SK-N-SH (cell line): ENCODE data around the gene CHST12. TPM values are rescaled to one million over a fixed set of nuclear protein-coding genes. Genes with fewer than 3 reads are reported as not detected.

Experiments
- CTCF ChIA-PET: fragments of 300-600, 350-600 bp; formaldehyde crosslinking; extraction: SDS; loops from one replicate; lab custom pipeline; 2021; lab: Yijun Ruan, JAX
- POLR2A ChIA-PET: fragments of 350-600 bp; sonication (Branson Sonifier 250); formaldehyde crosslinking; extraction: SDS; loops from one replicate; lab custom pipeline; 2020; ENCODE audit warnings: antibody characterized with exemption, inconsistent platforms; lab: Yijun Ruan, JAX
- DNase-seq: peaks from one replicate; pipeline ENCODE4 v3.0.0; 2012
- H2AFZ ChIP-seq: fragments of 200-600 bp; sonication (generic); 2 replicates; pipeline ENCODE4 v1.8.1; 2016; ENCODE audit warnings: antibody characterized with exemption, mild to moderate bottlenecking, low read depth
- H3F3A ChIP-seq: fragments of 200-600 bp; sonication (generic); replicated peaks from 2 replicates; pipeline ENCODE3; 2016; ENCODE audit warnings: antibody characterized with exemption, mild to moderate bottlenecking; ENCODE audit not compliant: insufficient read depth
- H3K27ac ChIP-seq, 2 experiments: fragments of 200-500 bp in 1 of 2; fragments of 200-600 bp in 1 of 2; sonication (Bioruptor generic) in 1 of 2; sonication (generic), shearing (Covaris generic) in 1 of 2; 2 replicates each; pipeline versions ENCODE4 v1.5.1 to v1.6.1; 2014 to 2016; ENCODE audit warnings: low read depth in 2 of 2, inconsistent platforms in 1 of 2, low read length in 1 of 2, mild to moderate bottlenecking in 1 of 2, mixed read lengths in 1 of 2
- H3K27me3 ChIP-seq: fragments of 200-600 bp; sonication (generic), shearing (Covaris generic); 2 replicates; pipeline ENCODE4 v1.6.1; 2016; ENCODE audit warnings: mixed run types; ENCODE audit not compliant: insufficient read depth
- H3K36me3 ChIP-seq, 2 experiments: fragments of 200-500 bp in 1 of 2; fragments of 200-600 bp in 1 of 2; sonication (Bioruptor generic) in 1 of 2; sonication (generic) in 1 of 2; replicated peaks in 1 of 2; 2 replicates each; pipeline versions ENCODE3 to v1.5.1; 2014 to 2016; ENCODE audit warnings: low read length in 1 of 2, mild to moderate bottlenecking in 1 of 2; ENCODE audit not compliant: insufficient read depth in 2 of 2, control insufficient read depth in 1 of 2
- H3K4me1 ChIP-seq, 2 experiments: fragments of 200-500 bp in 1 of 2; fragments of 200-600 bp in 1 of 2; sonication (Bioruptor generic) in 1 of 2; sonication (generic), shearing (Covaris generic) in 1 of 2; 2 replicates each; pipeline versions ENCODE4 v1.5.1 to v1.6.1; 2014 to 2016; ENCODE audit warnings: low read depth in 1 of 2, low read length in 1 of 2, mixed run types in 1 of 2; ENCODE audit not compliant: insufficient read depth in 2 of 2, control insufficient read depth in 1 of 2
- H3K4me2 ChIP-seq: fragments of 200-600 bp; sonication (generic), shearing (Covaris generic); 2 replicates; pipeline ENCODE4 v1.6.1; 2017; ENCODE audit warnings: mixed run types
- H3K4me3 ChIP-seq, 2 experiments: fragments of 200-500 bp in 1 of 2; fragments of 200-600 bp in 1 of 2; sonication (Bioruptor generic) in 1 of 2; sonication (generic), shearing (Covaris generic) in 1 of 2; 2 replicates each; pipeline versions ENCODE4 v1.5.1 to v1.8.1; 2014 to 2016; ENCODE audit warnings: low read depth in 2 of 2, inconsistent platforms in 1 of 2, low read length in 1 of 2, mild to moderate bottlenecking in 1 of 2, mixed read lengths in 1 of 2, moderate library complexity in 1 of 2
- H3K79me2 ChIP-seq: fragments of 200-600 bp; sonication (generic); 2 replicates; pipeline ENCODE4 v1.8.1; 2017; ENCODE audit warnings: mild to moderate bottlenecking; ENCODE audit not compliant: insufficient read depth
- H3K9ac ChIP-seq: fragments of 200-600 bp; sonication (generic); 2 replicates; pipeline ENCODE4 v1.6.1; 2017; ENCODE audit warnings: mixed run types
- H3K9me2 ChIP-seq: fragments of 200-600 bp; sonication (generic); 2 replicates; pipeline ENCODE4 v1.6.1; 2017; ENCODE audit warnings: mixed run types
- H3K9me3 ChIP-seq: fragments of 200-600 bp; sonication (generic); 2 replicates; pipeline ENCODE4 v1.6.1; 2017; ENCODE audit warnings: mixed run types, mild to moderate bottlenecking, moderate library complexity
- H4K20me1 ChIP-seq: fragments of 200-600 bp; sonication (generic); 2 replicates; pipeline ENCODE4 v1.6.1; 2017; ENCODE audit warnings: mild to moderate bottlenecking, mixed run types; ENCODE audit not compliant: insufficient read depth
- ELF1 ChIP-seq: IDR thresholded peaks from 2 replicates; pipeline ENCODE4 v1.4.0; 2012
- FOSL2 ChIP-seq: IDR thresholded peaks from 2 replicates; pipeline ENCODE4 v1.4.0; 2012; ENCODE audit warnings: low read depth, mild to moderate bottlenecking, moderate library complexity, borderline replicate concordance
- FOXJ3 ChIP-seq: sonication (generic); formaldehyde crosslinking; IDR thresholded peaks from 2 replicates; pipeline ENCODE4 v1.5.1; 2020; ENCODE audit warnings: mild to moderate bottlenecking, missing genetic modification reagents
- GABPA ChIP-seq: IDR thresholded peaks from 2 replicates; pipeline ENCODE4 v1.4.0; 2012; ENCODE audit warnings: low read depth, mild to moderate bottlenecking
- GATA2 ChIP-seq: sonication (generic); formaldehyde crosslinking; IDR thresholded peaks from 2 replicates; pipeline ENCODE4 v1.5.0; 2020; ENCODE audit warnings: mild to moderate bottlenecking, missing genetic modification reagents
- IRF3 ChIP-seq: fragments of 150-350 bp; IDR thresholded peaks from 2 replicates; pipeline ENCODE4 v1.6.1; 2016; ENCODE audit warnings: mild to moderate bottlenecking, low read depth, low read length
- JUND ChIP-seq: IDR thresholded peaks from 2 replicates; pipeline ENCODE4 v1.4.0; 2012
- MEF2A ChIP-seq: IDR thresholded peaks from 2 replicates; pipeline ENCODE4 v1.4.0; 2012; ENCODE audit warnings: low read depth, borderline replicate concordance
- NFIC ChIP-seq: IDR thresholded peaks from 2 replicates; pipeline ENCODE4 v1.4.0; 2012; ENCODE audit warnings: borderline replicate concordance
- NRF1 ChIP-seq: IDR thresholded peaks from 2 replicates; pipeline ENCODE4 v1.6.1; 2012; ENCODE audit warnings: low read depth, mild to moderate bottlenecking, low read length
- PBX3 ChIP-seq: IDR thresholded peaks from 2 replicates; pipeline ENCODE4; 2012
- POLR2AphosphoS5 ChIP-seq: IDR thresholded peaks from 2 replicates; pipeline ENCODE4 v1.6.1; 2012; ENCODE audit warnings: low read depth, low read length
- RCOR1 ChIP-seq: fragments of 150-350 bp; IDR thresholded peaks from 2 replicates; pipeline ENCODE4 v1.6.1; 2017; ENCODE audit warnings: antibody characterized with exemption, low read length
- RXRA ChIP-seq: IDR thresholded peaks from 2 replicates; pipeline ENCODE4 v1.4.0; 2012; ENCODE audit warnings: low read depth, mild to moderate bottlenecking, borderline replicate concordance
- SMC3 ChIP-seq: IDR thresholded peaks from 2 replicates; pipeline ENCODE4 v1.6.1; 2012; ENCODE audit warnings: low read depth, low read length, improper control_type of control experiment
- TEAD4 ChIP-seq: IDR thresholded peaks from 2 replicates; pipeline ENCODE4 v1.4.0; 2012; ENCODE audit warnings: mild to moderate bottlenecking, borderline replicate concordance; ENCODE audit not compliant: insufficient read depth
- USF1 ChIP-seq: IDR thresholded peaks from 2 replicates; pipeline ENCODE4 v1.4.0; 2012; ENCODE audit warnings: low read depth, borderline replicate concordance
- WGBS: methylation state at CpG from one replicate; pipeline ENCODE4 v1.1.6; 2017; ENCODE audit warnings: low lambda C conversion rate; 5-methylcytosine and 5-hydroxymethylcytosine counted together
- polyA plus RNA-seq, 3 experiments: library from polyadenylated mRNA; depleted of rRNA; stranded (reverse); fragments of >200 nt; gene quantifications; 2 replicates each; pipeline ENCODE4 v1.2.3, GENCODE V29; 2012
- TF ChIP-seq, protein P1 (sequence below): IDR thresholded peaks from 2 replicates; pipeline ENCODE4 v1.4.0; 2012; ENCODE audit warnings: low read depth

The CHST12 gene
- polyA plus RNA-seq, 1 of the 3 experiments (the other 2 are of a cell fraction): 32.7 TPM

DNA sequence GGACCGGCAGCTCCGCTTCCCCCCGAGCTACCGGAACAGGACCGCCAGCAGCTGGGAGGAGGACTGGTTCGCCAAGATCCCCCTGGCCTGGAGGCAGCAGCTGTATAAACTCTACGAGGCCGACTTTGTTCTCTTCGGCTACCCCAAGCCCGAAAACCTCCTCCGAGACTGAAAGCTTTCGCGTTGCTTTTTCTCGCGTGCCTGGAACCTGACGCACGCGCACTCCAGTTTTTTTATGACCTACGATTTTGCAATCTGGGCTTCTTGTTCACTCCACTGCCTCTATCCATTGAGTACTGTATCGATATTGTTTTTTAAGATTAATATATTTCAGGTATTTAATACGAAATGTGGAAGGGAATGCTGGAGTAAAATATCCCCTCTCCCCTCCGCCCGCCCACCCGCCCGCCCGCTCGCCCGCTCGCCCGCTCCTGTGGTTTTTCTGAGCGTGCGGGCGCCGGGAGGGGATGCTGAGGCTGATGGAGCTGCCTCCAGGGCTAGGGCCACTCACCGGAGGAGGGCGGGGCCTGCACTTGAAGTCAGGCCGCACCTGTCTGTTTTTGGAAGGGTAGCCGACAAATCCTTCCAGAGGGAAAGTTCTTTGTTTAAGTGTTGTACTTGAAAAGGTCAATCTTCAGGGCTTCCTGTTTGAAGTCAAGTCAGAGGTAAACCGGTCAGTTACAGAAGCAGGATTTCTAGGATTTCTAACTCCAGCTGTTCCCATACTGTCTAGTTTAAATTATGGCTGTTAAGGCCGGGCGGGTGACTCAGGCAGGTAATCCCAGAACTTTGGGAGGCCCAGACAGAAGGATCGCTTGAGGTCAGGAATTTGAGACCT lies 30.5 kb downstream of the CHST12 start:
- Histone ChIP-seq H4K20me1 (no peaks in the 10 kb centered on the region), H3K27ac (no peak overlapping the region), H3K9ac (no peak overlapping the region), H3K36me3 (peaks cover 11 to 14% of the 10 kb centered on the region in 2 experiments), H2AFZ (no peak overlapping the region), H3K79me2 (peaks cover 13% of the 10 kb centered on the region; the same call in 1 of the 2 replicates), H3K4me3 (no peak overlapping the region), H3K4me1 (no peaks in the 10 kb centered on the region), H3K9me2 (no peaks in the 10 kb centered on the region), H3K4me2 (no peak overlapping the region), H3K27me3 (no peaks in the 10 kb centered on the region), H3F3A (no peaks in the 10 kb centered on the region), H3K9me3 (peaks cover 10% of the 10 kb centered on the region; the same call in 1 of the 2 replicates)
- POLR2A ChIA-PET: no interaction called here
- no peak for TF ChIP-seq MEF2A
- TF ChIP-seq FOSL2: no peak
- TF ChIP-seq IRF3: no peak
- TF ChIP-seq POLR2AphosphoS5: no peak
- TF ChIP-seq RXRA: no peak
- no peak for TF ChIP-seq GATA2 (CRISPR knock-in tag)
- TF ChIP-seq, protein P1, sequence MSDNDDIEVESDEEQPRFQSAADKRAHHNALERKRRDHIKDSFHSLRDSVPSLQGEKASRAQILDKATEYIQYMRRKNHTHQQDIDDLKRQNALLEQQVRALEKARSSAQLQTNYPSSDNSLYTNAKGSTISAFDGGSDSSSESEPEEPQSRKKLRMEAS: no peak
- no peak for TF ChIP-seq SMC3
- no peak for TF ChIP-seq USF1
- no peak for TF ChIP-seq JUND
- no peak for TF ChIP-seq TEAD4
- TF ChIP-seq NFIC: no peak
- no peak for TF ChIP-seq FOXJ3 (CRISPR knock-in tag)
- no peak for TF ChIP-seq RCOR1
- DNase-seq: peak; percentile 32
- CTCF ChIA-PET: interaction anchor here (0.9 to 6.4 kb wide), 5 partner anchors 12 to 86 kb away, joined by 3 to 44 read pairs (median 4); no protein-coding TSS in a partner anchor
- 99% methylated on average over 38 of the region's 42 CpGs for WGBS

GRCh38 chr7:2435146-2435545 lies 31.7 kb downstream of the CHST12 start:
- H3K4me1 ChIP-seq: peaks cover 0 to 3% of the 10 kb centered on the region in 2 experiments; a peak in 1 of 4 replicates
- DNase-seq: no peak
- POLR2A ChIA-PET: interaction anchor here (0.8 kb wide), 1 partner anchor 15 kb away, joined by 3 read pairs; no protein-coding TSS in a partner anchor
- CTCF ChIA-PET: interaction anchor here (1.3 to 6.4 kb wide), 2 partner anchors 16 to 34 kb away, joined by 4 to 44 read pairs; no protein-coding TSS in a partner anchor
- H3K4me3 ChIP-seq: no peak overlapping the region
- H4K20me1 ChIP-seq: no peaks in the 10 kb centered on the region
- H3K4me2 ChIP-seq: no peak overlapping the region
- H3K9ac ChIP-seq: no peak overlapping the region
- no peak overlapping the region for H3K27ac ChIP-seq
- no peaks in the 10 kb centered on the region for H3F3A ChIP-seq
- H3K36me3 ChIP-seq: peaks cover 10 to 11% of the 10 kb centered on the region in 2 experiments
- peaks cover 13% of the 10 kb centered on the region; the same call in 1 of the 2 replicates for H3K79me2 ChIP-seq
- H3K9me3 ChIP-seq: peaks cover 10% of the 10 kb centered on the region; the same call in 1 of the 2 replicates
- no peaks in the 10 kb centered on the region for H3K9me2 ChIP-seq
- no peak overlapping the region for H2AFZ ChIP-seq
- TF ChIP-seq GABPA: no peak
- no peak for TF ChIP-seq NRF1
- TF ChIP-seq ELF1: no peak
- TF ChIP-seq NFIC: no peak
- no peak for TF ChIP-seq PBX3
- 93% methylated on average over 5 of the region's 5 CpGs for WGBS
- H3K27me3 ChIP-seq: no peaks in the 10 kb centered on the region
